HG03575 (cell line): ENCODE measurements around the gene POU6F2.
"Not testable (repeated sequence)": the region's sequence is repeated elsewhere in the genome, so short reads cannot be mapped to it uniquely, and the experiment has no call there.

Experiments
- ATAC-seq: cut with Tn5 transposase; IDR thresholded peaks from one replicate; pipeline ENCODE4 v1.9.1; 2021; ENCODE audit not compliant: unreplicated experiment, insufficient number of reproducible peaks, low FRiP score; ENCODE audit errors: extremely low read depth

Gene POU6F2

GRCh38 chr7:39356172-39356925 is 378.6 kb downstream of the POU6F2 start:
- ATAC-seq = no peak

GRCh38 chr7:39357648-39358047 is 379.9 kb downstream of the POU6F2 start:
- ATAC-seq = no peak

DNA sequence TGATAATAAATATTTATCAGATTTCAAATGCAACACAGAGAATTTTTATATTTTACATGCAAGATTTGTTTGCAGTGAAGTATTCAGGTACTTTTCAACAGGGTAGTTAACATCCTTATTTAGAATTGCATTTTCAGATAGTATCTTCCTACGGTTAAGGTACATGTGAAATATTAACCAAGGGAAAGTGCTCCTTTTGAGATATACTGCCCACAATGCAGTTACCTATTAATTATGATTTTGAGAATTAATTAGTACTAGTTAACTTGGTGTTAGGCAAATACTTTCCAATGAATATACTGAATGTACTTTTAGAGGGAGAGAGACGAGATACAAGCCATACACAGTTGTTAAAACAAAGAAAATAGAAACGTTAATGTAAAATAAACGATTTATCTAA is 382.3 kb downstream of the POU6F2 start:
- ATAC-seq = no peak

- no peak for ATAC-seq
Observed at GRCh38 chr7:39360766-39361165, 383.1 kb downstream of the POU6F2 start.

DNA sequence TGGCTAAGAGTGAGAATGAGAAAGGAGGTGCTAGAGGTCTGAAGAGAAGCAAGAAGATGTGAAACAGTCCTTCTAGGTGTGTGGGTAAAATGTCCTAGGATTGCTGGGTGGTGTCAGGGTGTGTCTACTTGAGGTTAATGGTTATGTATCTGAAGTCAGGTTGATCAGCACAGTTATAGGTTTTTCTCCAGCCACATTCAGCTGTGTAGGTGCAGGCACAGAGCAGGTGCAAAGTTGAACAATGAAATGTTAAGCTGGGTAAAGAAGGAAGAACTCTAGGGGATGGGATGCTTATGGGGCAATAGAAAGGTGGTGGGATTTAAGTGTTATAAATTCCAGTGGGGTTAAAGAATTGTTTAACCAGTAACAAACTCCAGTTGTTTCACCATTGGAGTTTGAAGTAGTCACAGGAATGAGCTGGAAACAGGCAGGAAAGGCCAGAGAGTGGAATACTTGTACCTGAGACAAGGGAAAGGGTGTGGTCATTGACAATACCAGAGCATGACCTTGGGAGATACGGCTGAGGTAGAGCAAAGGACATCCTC is 388.1 kb downstream of the POU6F2 start:
- no peak for ATAC-seq

- ATAC-seq = no peak
Observed at GRCh38 chr7:39367451-39367850, 389.7 kb downstream of the POU6F2 start.

- ATAC-seq = no peak
Observed at GRCh38 chr7:39367943-39368342, 390.2 kb downstream of the POU6F2 start.

- ATAC-seq = no peak
Observed at GRCh38 chr7:39372383-39372782, 394.7 kb downstream of the POU6F2 start.

- ATAC-seq = no peak
Observed at GRCh38 chr7:39374436-39375040, 396.8 kb downstream of the POU6F2 start.

DNA sequence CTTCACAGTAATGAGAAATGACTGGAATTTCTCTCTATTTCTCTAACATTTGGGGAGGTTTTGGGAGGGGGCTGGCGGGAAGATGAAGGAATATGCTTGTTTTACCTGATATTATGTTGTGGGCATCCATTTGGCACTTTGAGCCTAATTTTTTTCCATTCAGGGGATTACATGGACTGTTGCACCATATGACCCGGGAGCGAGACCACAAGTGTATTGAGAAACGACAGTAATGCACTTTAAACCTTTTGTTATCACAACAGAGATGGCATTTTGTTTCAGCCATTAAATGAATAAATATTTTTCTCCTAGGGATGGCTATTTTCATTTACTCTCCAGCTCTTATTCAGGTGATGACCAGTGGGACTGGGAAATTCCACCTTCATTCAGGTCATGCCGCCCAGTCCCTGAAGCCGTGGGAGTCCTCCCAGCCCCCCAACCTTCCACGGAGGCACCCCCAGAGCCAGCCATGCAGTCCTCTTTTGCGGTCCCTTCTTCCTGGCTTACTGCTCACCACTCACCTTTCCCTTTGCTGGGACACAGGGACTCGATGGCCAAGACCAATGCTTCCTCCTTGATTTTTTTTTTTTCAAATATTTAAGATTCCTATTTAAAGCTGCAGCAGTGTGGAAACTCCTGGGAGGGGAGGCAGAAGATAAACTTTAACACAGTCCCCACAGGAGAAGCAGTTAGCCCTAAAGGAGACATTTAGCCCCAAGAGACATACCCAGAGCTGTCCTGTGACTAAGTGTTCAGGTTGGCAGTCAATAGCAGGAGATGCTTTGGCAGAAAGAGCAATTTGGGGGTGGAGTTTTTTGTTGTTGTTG is 397.6 kb downstream of the POU6F2 start:
- no peak for ATAC-seq

GRCh38 chr7:39375874-39376190 is 398.1 kb downstream of the POU6F2 start:
- ATAC-seq = no peak

- not testable (repeated sequence) for ATAC-seq
Observed at GRCh38 chr7:39376881-39377280, 399.2 kb downstream of the POU6F2 start.

GRCh38 chr7:39379416-39379815 is 401.7 kb downstream of the POU6F2 start:
- ATAC-seq = no peak

- ATAC-seq = no peak
Observed at GRCh38 chr7:39383136-39383535, 405.4 kb downstream of the POU6F2 start.

DNA sequence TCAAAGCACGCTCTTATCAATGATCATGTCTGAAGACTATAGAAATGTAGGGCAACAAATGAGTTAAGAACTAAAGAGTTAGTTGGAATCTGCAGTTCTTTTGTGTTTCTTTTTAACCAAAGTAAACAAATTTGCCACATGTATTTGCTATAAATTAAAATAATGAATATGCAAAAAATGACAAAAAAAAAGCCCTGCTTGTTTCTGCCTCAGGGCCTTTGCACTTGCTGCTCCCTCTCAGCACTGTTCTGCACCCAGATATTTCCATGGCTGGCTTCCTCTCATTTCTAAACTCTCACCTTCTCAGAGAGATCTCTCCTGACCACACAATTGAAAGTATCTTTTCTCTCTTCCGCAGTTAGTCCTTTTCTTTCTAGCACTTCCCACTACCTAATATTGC is 406.7 kb downstream of the POU6F2 start:
- no peak for ATAC-seq

- no peak for ATAC-seq
Observed at GRCh38 chr7:39386718-39387117, 409.0 kb downstream of the POU6F2 start.

- ATAC-seq = no peak
Observed at GRCh38 chr7:39392151-39392550, 414.4 kb downstream of the POU6F2 start.

DNA sequence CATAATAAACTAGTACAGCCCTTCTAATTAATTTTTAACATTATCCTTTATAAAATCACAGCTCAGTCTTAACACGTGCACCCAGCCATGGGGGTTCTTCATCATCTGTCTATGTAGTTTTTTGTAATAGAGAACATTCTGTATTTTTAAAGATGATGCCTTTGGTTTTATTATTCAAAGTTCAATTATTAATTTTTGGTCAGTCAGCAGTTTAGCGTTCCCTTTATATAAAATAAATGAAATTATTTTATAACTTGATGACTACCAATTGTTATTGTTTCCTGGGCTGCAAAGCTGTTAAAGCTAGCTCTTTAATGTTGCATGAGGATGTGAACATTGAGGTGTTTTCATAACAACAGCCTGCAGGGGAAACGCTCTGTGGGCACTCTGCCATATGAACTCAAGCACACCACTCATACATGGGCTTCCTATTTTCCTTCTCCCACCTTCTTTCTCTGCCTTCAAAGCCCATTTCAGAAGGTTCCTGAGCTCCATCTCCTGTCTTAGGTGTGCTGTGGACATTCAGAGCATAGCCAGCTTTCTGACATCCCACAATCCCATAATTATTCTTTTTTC is 416.5 kb downstream of the POU6F2 start:
- no peak for ATAC-seq

GRCh38 chr7:39399458-39399857 is 421.7 kb downstream of the POU6F2 start:
- no peak for ATAC-seq
